H1 (cell line): ENCODE data around the gene CACNA1A. TPM values are rescaled to one million over a fixed set of nuclear protein-coding genes. Genes with fewer than 3 reads are reported as not detected.
A peak's percentile ranks its signal among the peaks of the same experiment; 100 is the strongest.

ENCODE experiments used
- ASH2L ChIP-seq: fragments of 200-600, 300-600 bp; sonication (generic); IDR thresholded peaks from one replicate; pipeline ENCODE4 v1.7.1; 2017; ENCODE audit warnings: low read length
- BACH1 ChIP-seq: IDR thresholded peaks from 2 replicates; pipeline ENCODE4 v1.6.1; 2012; ENCODE audit warnings: low read length, improper control_type of control experiment
- CBX8 ChIP-seq: fragments of 300-800, 300-1000 bp; sonication (generic); IDR thresholded peaks from 2 replicates; pipeline ENCODE4 v1.7.1; 2016; ENCODE audit warnings: low read depth, low read length, borderline replicate concordance
- CREB1 ChIP-seq: IDR thresholded peaks from 2 replicates; pipeline ENCODE4 v1.6.1; 2012; ENCODE audit warnings: inconsistent platforms
- CTBP2 ChIP-seq: IDR thresholded peaks from 2 replicates; pipeline ENCODE4 v1.7.0; 2011; ENCODE audit warnings: borderline replicate concordance, mild to moderate bottlenecking, moderate library complexity, mixed read lengths, low read length; ENCODE audit not compliant: insufficient read depth, insufficient read length
- GABPA ChIP-seq: IDR thresholded peaks from 2 replicates; pipeline ENCODE4 v1.6.1; 2011; ENCODE audit warnings: mild to moderate bottlenecking, low read length, moderate library complexity, borderline replicate concordance; ENCODE audit not compliant: insufficient read depth
- KDM4A ChIP-seq: IDR thresholded peaks from one replicate; pipeline ENCODE4 v1.7.1; 2012; ENCODE audit warnings: low read depth, mild to moderate bottlenecking, moderate library complexity, low read length, inconsistent platforms; ENCODE audit not compliant: severe bottlenecking
- MAFK ChIP-seq: IDR thresholded peaks from 2 replicates; pipeline ENCODE4 v1.6.1; 2012; ENCODE audit warnings: low read depth, mild to moderate bottlenecking, improper control_type of control experiment, low read length
- PHF8 ChIP-seq: fragments of 200-600 bp; sonication (generic); conservative IDR thresholded peaks from 2 replicates; pipeline ENCODE4 v1.7.1; 2012; ENCODE audit warnings: low read depth, mild to moderate bottlenecking, inconsistent platforms, low read length, moderate library complexity
- POLR2A ChIP-seq, 2 experiments: IDR thresholded peaks; 1 replicate in 1 of 2; 2 replicates in 1 of 2; pipeline ENCODE4 v1.6.1; 2011; ENCODE audit warnings: low read depth in 2 of 2, low read length in 2 of 2, mild to moderate bottlenecking in 2 of 2; ENCODE audit errors: control extremely low read depth in 1 of 2
- RBBP5 ChIP-seq: IDR thresholded peaks from 2 replicates; pipeline ENCODE4 v1.7.1; 2012; ENCODE audit warnings: low read depth, mild to moderate bottlenecking, inconsistent platforms, low read length, moderate library complexity, borderline replicate concordance
- RNF2 ChIP-seq: fragments of 200-900, 300-1000 bp; sonication (generic); IDR thresholded peaks from 2 replicates; pipeline ENCODE4 v1.7.1; 2016; ENCODE audit warnings: borderline replicate concordance, low read depth, mild to moderate bottlenecking, antibody characterized with exemption, low read length; ENCODE audit not compliant: poor library complexity, severe bottlenecking; ENCODE audit errors: missing control alignments
- SAP30 ChIP-seq: fragments of 300-600 bp; sonication (generic); IDR thresholded peaks from 2 replicates; pipeline ENCODE4 v1.7.1; 2012; ENCODE audit warnings: low read length, moderate library complexity, mild to moderate bottlenecking, inconsistent platforms; ENCODE audit not compliant: insufficient read depth, insufficient replicate concordance
- SIN3A ChIP-seq, 2 experiments: IDR thresholded peaks in 1 of 2; conservative IDR thresholded peaks in 1 of 2; 2 replicates each; pipeline ENCODE4 v1.6.1; 2011 to 2012; ENCODE audit warnings: low read length in 2 of 2, improper control_type of control experiment in 1 of 2, low read depth in 1 of 2, mild to moderate bottlenecking in 1 of 2
- SP4 ChIP-seq: IDR thresholded peaks from 2 replicates; pipeline ENCODE4 v1.6.1; 2012; ENCODE audit warnings: low read length, inconsistent platforms
- TAF1 ChIP-seq: IDR thresholded peaks from 2 replicates; pipeline ENCODE4 v1.6.1; 2011; ENCODE audit warnings: mild to moderate bottlenecking, low read depth, low read length
- polyA plus RNA-seq, 7 experiments: library from polyadenylated mRNA; depleted of rRNA in 3 of 7; stranded (reverse) in 5 of 7; unstranded in 2 of 7; fragments of >200 nt in 5 of 7; fragments of 200-250 nt in 2 of 7; gene quantifications; 1 replicate in 5 of 7; 2 replicates in 1 of 7; 4 replicates in 1 of 7; pipeline versions ENCODE4 v1.2.1 to v1.2.3, GENCODE V29; 2011 to 2013; ENCODE audit warnings: missing spikeins in 2 of 7, mixed read lengths in 2 of 7
- total RNA-seq: library from RNA; stranded (reverse); fragmentation: NEBNext Ultra II Directional; extraction: Animal tissue kit (Norgen Biotek cat#: 25700); gene quantifications from 2 replicates; pipeline ENCODE4 v1.2.1, GENCODE V29; 2021
- TF ChIP-seq, protein P1 (sequence below): IDR thresholded peaks from 2 replicates; pipeline ENCODE4 v1.6.1; 2012; ENCODE audit warnings: inconsistent platforms

CACNA1A gene
- total and polyA plus RNA-seq, 2 of the 8 experiments (the other 6 are each of a cell fraction or from before 2014, with no cell fraction given), result 10.7 to 25.3 TPM

DNA sequence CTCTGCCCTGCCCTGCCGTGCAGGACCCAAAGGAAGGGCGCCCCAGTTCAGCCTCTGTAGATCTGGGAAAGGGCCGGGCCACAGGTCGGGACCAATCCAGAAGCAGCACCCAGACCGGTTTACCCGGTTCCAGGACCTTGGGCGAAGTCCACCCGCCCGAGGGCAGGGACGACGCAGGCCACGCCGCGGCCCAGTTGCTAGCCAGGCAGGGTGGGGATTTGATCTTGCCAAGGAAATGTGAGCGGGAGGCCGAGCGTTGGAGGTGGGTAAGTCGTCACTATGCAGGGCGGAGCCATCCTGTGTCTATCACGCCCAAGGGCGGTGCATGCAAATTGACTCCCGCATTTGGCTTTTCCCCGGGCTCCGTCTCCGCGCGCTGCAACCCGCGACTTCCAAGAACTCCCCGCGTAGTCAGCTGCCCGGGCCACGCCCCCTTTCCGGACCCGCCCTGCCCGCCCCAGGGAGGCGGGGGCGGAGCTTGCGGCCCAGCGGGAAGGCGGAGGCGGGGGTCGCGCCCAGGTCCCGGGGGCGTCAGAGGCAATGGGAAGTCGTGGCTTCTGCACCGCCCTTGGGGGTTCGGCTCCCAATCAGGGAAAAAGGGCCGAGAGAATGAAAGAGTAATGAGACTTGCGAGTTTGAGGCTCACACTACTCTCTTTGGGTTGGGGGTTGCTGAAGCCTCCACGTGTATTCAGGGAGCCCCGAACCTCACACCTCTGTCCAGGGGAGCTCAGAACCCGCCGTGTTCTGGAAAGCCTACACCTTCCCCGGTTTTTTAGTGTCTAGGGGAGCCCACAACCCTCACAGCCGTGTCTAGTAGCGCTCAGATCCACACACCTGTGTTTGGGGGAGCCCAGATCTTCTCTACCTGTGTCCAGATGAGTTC, 343.3 kb downstream of the CACNA1A start (continued):
- TF ChIP-seq BACH1 (peak; percentile 62; the same call in 1 of the 2 replicates), TAF1 (peak; percentile 75), RNF2 (no peak), CREB1 (peak; percentile 71), RBBP5 (peak; percentile 74; the same call in 1 of the 2 replicates), ASH2L (peak; percentile 68), POLR2A (IDR thresholded peaks at IDR 0.05; ENCODE audit: control extremely low read depth in 1 of 2, low read depth in 2 of 2, low read length in 2 of 2) (peak; percentile 17 to 66), GABPA (no peak), CTBP2 (peak; percentile 64), SAP30 (no peak), SP4 (peak; percentile 84; the same call in 1 of the 2 replicates), SIN3A (conservative IDR thresholded peaks at IDR 0.05 in 1 of 2, IDR thresholded peaks at IDR 0.05 in 1 of 2; ENCODE audit: low read depth in 1 of 2, low read length in 2 of 2) (0 out of 4 replicates have a peak, but pooled peaks of 1 of the 2 experiments have one; percentile 12), MAFK (no peak), PHF8 (peak; percentile 35), KDM4A (no peak), CBX8 (no peak)
- TF ChIP-seq, protein P1, sequence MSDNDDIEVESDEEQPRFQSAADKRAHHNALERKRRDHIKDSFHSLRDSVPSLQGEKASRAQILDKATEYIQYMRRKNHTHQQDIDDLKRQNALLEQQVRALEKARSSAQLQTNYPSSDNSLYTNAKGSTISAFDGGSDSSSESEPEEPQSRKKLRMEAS, result peak; percentile 59
- TF ChIP-seq, all 59 proteins: peak for 17
